ENCODE results near the gene AGFG2. TPM values are rescaled to one million over a fixed set of nuclear protein-coding genes. Genes with fewer than 3 reads are reported as not detected.

AGFG2 gene
- total and polyA plus RNA-seq, 8 donors = 7.9 to 154 (median 12.8) TPM

DNA sequence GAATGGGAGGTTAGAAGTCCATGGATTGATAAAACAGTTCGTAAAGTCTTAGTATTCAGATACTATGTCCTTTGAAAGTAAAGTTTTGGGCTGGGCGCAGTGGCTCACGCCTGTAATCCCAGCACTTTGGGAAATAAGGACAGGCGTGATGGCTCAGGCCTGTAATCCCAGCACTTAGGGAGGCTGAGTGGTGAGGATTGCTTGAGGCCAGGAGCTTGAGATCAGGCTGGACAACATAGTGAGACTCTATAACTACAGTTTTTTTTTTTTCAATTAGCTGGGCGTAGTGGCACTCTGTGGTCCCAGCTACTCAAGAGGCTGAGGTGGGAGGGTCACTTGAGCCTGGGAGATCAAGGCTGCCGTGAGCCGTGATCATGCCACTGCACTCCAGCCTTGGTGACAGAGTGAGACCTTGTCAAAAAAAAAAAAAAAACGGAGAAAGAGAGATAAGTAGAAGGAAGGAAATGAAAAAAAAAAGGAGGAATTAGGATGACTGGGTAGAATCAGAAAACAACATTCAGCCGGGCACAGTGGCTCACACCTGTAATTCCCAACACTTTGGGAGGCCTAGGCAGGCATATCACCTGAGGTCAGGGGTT, 25.7 kb upstream of the AGFG2 start:
- WGBS, 5 donors = 70 to 84% (median 77%) methylated on average over 9 of the region's 9 CpGs
- no peak for DNase-seq
- intact Hi-C loops (cut with DNase I; ENCODE audit: low total_unique reads) = no loop called here

DNA sequence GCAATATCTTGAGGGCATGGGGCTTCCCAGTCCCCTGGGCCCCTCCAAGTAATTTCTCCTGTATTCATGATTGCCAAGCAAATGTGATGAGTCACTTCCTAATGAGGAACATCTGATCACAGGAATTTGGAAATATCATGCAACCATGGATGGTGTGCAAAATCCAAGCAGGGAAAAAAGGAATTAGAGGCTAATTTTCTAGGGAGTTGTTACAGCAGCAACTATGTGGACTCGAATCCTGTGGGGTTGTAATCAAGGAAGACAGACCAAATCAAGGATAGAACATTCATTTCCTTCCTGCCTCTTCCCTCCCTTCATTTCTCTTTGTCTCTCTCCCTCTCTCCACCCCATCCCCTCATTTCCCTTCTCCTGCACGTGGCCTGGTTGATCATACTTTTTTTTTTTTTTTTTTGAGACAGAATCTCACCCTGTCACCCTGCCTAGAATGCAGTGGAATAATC, 23.9 kb upstream of the AGFG2 start:
- H3K36me3 ChIP-seq = no peaks in the 10 kb centered on the region
- 31 to 48% (median 46%) methylated on average over 2 of the region's 2 CpGs for WGBS, 5 donors
- no peaks in the 10 kb centered on the region for H3K9me3 ChIP-seq
- H3K4me3 ChIP-seq = no peak overlapping the region
- no peak for TF ChIP-seq POLR2AphosphoS5 (IDR thresholded peaks at IDR 0.05)
- TF ChIP-seq POLR2A (IDR thresholded peaks at IDR 0.05) = no peak
- TF ChIP-seq, protein P1, sequence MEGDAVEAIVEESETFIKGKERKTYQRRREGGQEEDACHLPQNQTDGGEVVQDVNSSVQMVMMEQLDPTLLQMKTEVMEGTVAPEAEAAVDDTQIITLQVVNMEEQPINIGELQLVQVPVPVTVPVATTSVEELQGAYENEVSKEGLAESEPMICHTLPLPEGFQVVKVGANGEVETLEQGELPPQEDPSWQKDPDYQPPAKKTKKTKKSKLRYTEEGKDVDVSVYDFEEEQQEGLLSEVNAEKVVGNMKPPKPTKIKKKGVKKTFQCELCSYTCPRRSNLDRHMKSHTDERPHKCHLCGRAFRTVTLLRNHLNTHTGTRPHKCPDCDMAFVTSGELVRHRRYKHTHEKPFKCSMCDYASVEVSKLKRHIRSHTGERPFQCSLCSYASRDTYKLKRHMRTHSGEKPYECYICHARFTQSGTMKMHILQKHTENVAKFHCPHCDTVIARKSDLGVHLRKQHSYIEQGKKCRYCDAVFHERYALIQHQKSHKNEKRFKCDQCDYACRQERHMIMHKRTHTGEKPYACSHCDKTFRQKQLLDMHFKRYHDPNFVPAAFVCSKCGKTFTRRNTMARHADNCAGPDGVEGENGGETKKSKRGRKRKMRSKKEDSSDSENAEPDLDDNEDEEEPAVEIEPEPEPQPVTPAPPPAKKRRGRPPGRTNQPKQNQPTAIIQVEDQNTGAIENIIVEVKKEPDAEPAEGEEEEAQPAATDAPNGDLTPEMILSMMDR (IDR thresholded peaks at IDR 0.05) = no peak
- no peak for TF ChIP-seq EP300 (IDR thresholded peaks at IDR 0.05)
- intact Hi-C loops (cut with DNase I; ENCODE audit: low total_unique reads) = no loop called here
- no peak overlapping the region for H3K27ac ChIP-seq
- peak in 1 of 2 donors; percentile 40 for DNase-seq
- H3K4me1 ChIP-seq = peaks cover 3 to 19% (median 9%) of the 10 kb centered on the region in 4 donors
- no peaks in the 10 kb centered on the region for H3K27me3 ChIP-seq

More for the DNA sequence above, 25.7 kb upstream of the AGFG2 start:
- Histone ChIP-seq H3K36me3 (no peaks in the 10 kb centered on the region), H3K27ac (no peak overlapping the region), H3K4me1 (peaks cover 3 to 24% (median 11%) of the 10 kb centered on the region in 4 donors), H3K4me3 (no peak overlapping the region), H3K9me3 (no peaks in the 10 kb centered on the region), H3K27me3 (no peaks in the 10 kb centered on the region)
- TF ChIP-seq, protein P1 (IDR thresholded peaks at IDR 0.05) = no peak
- TF ChIP-seq POLR2A (IDR thresholded peaks at IDR 0.05) (no peak), EP300 (IDR thresholded peaks at IDR 0.05) (no peak), POLR2AphosphoS5 (IDR thresholded peaks at IDR 0.05) (no peak)

DNA sequence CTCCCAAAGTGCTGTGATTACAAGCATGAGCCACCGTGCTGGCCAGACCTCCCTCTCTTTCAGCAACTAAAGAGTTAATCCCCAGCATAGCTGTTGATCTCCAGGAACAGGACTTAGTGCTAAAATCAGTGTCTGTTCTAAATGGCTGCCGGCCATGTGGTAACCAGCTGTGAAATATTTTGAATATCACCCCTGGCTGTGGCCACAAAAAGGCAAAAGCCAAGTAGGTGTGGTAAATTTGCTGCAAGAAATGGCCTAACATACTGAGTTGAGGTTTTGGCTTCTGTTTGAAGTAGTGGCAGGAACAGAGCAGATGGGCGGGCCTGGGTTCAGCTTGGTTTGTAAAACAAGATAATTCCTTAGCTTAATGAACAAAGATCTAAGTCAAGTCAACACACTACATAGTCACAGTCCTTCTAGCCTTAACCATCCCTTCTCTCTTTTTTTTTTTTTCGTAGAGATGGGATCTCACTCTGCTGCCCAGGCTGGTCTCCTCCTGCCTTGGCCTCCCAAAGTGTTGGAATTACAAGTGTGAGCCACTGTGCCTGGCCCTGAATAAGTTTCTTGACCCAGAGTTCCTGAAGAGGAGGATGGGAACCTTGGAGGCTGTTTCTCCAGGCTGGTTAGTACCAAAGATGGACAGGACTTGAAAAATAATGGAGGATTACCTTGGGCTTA, 22.7 kb upstream of the AGFG2 start:
- Histone ChIP-seq H3K4me1 (peaks cover 3 to 19% (median 9%) of the 10 kb centered on the region in 4 donors), H3K27me3 (no peaks in the 10 kb centered on the region), H3K27ac (peak overlapping the region in 1 of 5 donors; percentile 51), H3K4me3 (no peak overlapping the region), H3K9me3 (no peaks in the 10 kb centered on the region), H3K36me3 (no peaks in the 10 kb centered on the region)
- TF ChIP-seq, protein P1 (IDR thresholded peaks at IDR 0.05) = no peak
- peak in 2 of 3 donors; percentile 8 to 12 for TF ChIP-seq POLR2AphosphoS5 (IDR thresholded peaks at IDR 0.05)
- peak; percentile 30 to 64 for DNase-seq
- intact Hi-C loops (cut with DNase I; ENCODE audit: low total_unique reads) = no loop called here
- WGBS, 5 donors = 25 to 47% (median 37%) methylated on average over 4 of the region's 4 CpGs

DNA sequence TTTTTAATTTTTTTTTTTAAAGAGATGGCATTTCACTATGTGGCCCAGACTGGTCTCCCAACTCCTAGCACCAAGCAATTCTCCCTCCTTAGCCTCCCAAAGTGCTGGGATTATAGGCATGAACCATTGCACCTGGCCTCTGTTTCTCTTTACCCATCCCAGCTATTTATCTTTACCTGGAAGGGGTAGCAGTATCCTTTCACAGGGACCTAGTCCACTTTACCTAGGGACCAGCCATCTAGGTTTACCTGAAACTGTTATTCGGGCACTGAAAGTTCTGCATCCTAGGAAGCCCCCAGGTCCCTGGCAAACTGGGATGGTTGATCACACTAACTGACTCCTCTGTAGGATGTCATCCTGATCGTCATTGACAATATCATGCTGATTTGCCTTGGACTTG, 21.7 kb upstream of the AGFG2 start:
- Histone ChIP-seq H3K4me1 (peaks cover 3 to 19% (median 9%) of the 10 kb centered on the region in 4 donors), H3K4me3 (no peak overlapping the region), H3K27ac (no peak overlapping the region), H3K9me3 (no peaks in the 10 kb centered on the region), H3K27me3 (no peaks in the 10 kb centered on the region), H3K36me3 (no peaks in the 10 kb centered on the region)
- TF ChIP-seq POLR2AphosphoS5 (IDR thresholded peaks at IDR 0.05) (no peak), EP300 (IDR thresholded peaks at IDR 0.05) (no peak), POLR2A (IDR thresholded peaks at IDR 0.05) (no peak)
- TF ChIP-seq, protein P1 (IDR thresholded peaks at IDR 0.05) = no peak
- intact Hi-C loops (cut with DNase I; ENCODE audit: low total_unique reads) = no loop called here
- WGBS, 5 donors = 76 to 88% (median 79%) methylated on average over 2 of the region's 2 CpGs
- DNase-seq = no peak

Measured in stomach (tissue), 9 donors.